ENCODE data around the gene CMC2. TPM values are rescaled to one million over a fixed set of nuclear protein-coding genes. Genes with fewer than 3 reads are reported as not detected.

Gene CMC2
- total and polyA plus RNA-seq, 10 of the 15 experiments (the other 5 are each of a cell fraction or from before 2014, with no cell fraction given) = 62.8 to 251 (median 157) TPM

DNA sequence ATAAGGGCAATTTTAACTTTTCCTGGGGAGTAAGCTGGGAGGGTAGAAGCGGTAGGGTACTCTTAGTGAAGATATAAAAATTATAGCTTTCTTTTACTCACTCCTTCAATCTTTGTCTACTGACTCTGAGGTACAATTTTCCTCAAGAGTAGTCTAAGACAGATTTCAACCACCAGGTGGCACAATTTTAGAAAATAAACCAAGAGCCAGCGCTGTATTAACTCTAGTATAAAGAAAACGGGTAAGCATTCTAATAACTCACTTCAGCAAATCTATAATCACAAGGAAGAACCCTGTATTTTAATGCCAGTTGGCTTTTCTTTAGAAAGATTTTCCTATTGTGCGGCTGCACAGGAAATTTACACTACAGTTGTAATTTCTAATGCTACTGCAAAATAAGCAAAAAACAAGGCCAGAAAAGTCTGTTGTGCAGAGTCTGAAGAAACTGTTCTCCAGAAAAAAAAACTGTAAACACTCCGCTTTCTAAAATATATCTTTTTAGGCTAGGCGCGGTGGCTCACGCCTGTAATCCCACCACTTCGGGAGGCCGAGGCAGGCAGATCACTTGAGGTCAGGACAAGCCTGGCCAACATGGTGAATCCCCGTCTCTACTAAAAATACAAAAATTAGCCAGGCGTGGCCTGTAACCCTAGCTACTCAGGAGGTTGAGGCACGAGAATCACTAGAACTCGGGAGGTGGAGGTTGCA lies 1.9 kb downstream of the CMC2 start (continued):
- TF ChIP-seq, protein P1, sequence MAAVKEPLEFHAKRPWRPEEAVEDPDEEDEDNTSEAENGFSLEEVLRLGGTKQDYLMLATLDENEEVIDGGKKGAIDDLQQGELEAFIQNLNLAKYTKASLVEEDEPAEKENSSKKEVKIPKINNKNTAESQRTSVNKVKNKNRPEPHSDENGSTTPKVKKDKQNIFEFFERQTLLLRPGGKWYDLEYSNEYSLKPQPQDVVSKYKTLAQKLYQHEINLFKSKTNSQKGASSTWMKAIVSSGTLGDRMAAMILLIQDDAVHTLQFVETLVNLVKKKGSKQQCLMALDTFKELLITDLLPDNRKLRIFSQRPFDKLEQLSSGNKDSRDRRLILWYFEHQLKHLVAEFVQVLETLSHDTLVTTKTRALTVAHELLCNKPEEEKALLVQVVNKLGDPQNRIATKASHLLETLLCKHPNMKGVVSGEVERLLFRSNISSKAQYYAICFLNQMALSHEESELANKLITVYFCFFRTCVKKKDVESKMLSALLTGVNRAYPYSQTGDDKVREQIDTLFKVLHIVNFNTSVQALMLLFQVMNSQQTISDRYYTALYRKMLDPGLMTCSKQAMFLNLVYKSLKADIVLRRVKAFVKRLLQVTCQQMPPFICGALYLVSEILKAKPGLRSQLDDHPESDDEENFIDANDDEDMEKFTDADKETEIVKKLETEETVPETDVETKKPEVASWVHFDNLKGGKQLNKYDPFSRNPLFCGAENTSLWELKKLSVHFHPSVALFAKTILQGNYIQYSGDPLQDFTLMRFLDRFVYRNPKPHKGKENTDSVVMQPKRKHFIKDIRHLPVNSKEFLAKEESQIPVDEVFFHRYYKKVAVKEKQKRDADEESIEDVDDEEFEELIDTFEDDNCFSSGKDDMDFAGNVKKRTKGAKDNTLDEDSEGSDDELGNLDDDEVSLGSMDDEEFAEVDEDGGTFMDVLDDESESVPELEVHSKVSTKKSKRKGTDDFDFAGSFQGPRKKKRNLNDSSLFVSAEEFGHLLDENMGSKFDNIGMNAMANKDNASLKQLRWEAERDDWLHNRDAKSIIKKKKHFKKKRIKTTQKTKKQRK (IDR thresholded peaks at IDR 0.05; ENCODE audit: low read depth, low read length) = no peak
- TF ChIP-seq SMAD1 (IDR thresholded peaks at IDR 0.05; ENCODE audit: low read depth, partially characterized antibody) (no peak), WRNIP1 (IDR thresholded peaks at IDR 0.05; ENCODE audit: borderline replicate concordance, low read depth, low read length) (no peak), FOXK2 (IDR thresholded peaks at IDR 0.05) (no peak), POLR2A (IDR thresholded peaks at IDR 0.05; ENCODE audit: low read depth, low read length) (no peak), SMARCA5 (IDR thresholded peaks at IDR 0.05) (peak; percentile 56; the same call in 1 of the 2 replicates), CHD4 (IDR thresholded peaks at IDR 0.05) (no peak), CREB1 (IDR thresholded peaks at IDR 0.05; ENCODE audit: low read depth) (no peak), KAT2A (conservative IDR thresholded peaks at IDR 0.05; ENCODE audit: control insufficient read depth, low read depth, low read length) (no peak), BMI1 (IDR thresholded peaks at IDR 0.05; ENCODE audit: borderline replicate concordance) (peak; percentile 52; the same call in 1 of the 2 replicates), EGR1 (IDR thresholded peaks at IDR 0.05; ENCODE audit: borderline replicate concordance in 1 of 2, low read depth in 2 of 2, low read length in 2 of 2) (no peak), JUNB (IDR thresholded peaks at IDR 0.05) (no peak), TBL1XR1 (IDR thresholded peaks at IDR 0.05; ENCODE audit: low read depth, low read length) (no peak)
- TF ChIP-seq, protein P2, sequence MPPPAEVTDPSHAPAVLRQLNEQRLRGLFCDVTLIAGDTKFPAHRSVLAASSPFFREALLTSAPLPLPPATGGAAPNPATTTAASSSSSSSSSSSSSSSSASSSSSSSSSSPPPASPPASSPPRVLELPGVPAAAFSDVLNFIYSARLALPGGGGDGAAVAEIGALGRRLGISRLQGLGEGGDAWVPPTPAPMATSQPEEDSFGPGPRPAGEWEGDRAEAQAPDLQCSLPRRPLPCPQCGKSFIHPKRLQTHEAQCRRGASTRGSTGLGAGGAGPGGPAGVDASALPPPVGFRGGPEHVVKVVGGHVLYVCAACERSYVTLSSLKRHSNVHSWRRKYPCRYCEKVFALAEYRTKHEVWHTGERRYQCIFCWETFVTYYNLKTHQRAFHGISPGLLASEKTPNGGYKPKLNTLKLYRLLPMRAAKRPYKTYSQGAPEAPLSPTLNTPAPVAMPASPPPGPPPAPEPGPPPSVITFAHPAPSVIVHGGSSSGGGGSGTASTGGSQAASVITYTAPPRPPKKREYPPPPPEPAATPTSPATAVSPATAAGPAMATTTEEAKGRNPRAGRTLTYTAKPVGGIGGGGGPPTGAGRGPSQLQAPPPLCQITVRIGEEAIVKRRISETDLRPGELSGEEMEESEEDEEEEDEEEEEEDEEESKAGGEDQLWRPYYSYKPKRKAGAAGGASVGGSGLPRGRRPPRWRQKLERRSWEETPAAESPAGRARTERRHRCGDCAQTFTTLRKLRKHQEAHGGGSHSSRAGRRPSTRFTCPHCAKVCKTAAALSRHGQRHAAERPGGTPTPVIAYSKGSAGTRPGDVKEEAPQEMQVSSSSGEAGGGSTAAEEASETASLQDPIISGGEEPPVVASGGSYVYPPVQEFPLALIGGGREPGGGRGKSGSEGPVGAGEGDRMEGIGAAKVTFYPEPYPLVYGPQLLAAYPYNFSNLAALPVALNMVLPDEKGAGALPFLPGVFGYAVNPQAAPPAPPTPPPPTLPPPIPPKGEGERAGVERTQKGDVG (CRISPR knock-in tag; IDR thresholded peaks at IDR 0.05) = no peak
- TF ChIP-seq, protein P3, sequence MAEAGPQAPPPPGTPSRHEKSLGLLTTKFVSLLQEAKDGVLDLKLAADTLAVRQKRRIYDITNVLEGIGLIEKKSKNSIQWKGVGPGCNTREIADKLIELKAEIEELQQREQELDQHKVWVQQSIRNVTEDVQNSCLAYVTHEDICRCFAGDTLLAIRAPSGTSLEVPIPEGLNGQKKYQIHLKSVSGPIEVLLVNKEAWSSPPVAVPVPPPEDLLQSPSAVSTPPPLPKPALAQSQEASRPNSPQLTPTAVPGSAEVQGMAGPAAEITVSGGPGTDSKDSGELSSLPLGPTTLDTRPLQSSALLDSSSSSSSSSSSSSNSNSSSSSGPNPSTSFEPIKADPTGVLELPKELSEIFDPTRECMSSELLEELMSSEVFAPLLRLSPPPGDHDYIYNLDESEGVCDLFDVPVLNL (IDR thresholded peaks at IDR 0.05; ENCODE audit: low read depth, low read length) = no peak
- TF ChIP-seq, protein P4, sequence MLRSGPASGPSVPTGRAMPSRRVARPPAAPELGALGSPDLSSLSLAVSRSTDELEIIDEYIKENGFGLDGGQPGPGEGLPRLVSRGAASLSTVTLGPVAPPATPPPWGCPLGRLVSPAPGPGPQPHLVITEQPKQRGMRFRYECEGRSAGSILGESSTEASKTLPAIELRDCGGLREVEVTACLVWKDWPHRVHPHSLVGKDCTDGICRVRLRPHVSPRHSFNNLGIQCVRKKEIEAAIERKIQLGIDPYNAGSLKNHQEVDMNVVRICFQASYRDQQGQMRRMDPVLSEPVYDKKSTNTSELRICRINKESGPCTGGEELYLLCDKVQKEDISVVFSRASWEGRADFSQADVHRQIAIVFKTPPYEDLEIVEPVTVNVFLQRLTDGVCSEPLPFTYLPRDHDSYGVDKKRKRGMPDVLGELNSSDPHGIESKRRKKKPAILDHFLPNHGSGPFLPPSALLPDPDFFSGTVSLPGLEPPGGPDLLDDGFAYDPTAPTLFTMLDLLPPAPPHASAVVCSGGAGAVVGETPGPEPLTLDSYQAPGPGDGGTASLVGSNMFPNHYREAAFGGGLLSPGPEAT (IDR thresholded peaks at IDR 0.05; ENCODE audit: low read depth) = 0 out of 2 replicates have a peak, but pooled peaks have one; percentile 10
- TF ChIP-seq, protein P5, sequence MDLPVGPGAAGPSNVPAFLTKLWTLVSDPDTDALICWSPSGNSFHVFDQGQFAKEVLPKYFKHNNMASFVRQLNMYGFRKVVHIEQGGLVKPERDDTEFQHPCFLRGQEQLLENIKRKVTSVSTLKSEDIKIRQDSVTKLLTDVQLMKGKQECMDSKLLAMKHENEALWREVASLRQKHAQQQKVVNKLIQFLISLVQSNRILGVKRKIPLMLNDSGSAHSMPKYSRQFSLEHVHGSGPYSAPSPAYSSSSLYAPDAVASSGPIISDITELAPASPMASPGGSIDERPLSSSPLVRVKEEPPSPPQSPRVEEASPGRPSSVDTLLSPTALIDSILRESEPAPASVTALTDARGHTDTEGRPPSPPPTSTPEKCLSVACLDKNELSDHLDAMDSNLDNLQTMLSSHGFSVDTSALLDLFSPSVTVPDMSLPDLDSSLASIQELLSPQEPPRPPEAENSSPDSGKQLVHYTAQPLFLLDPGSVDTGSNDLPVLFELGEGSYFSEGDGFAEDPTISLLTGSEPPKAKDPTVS (IDR thresholded peaks at IDR 0.05; ENCODE audit: low read depth, low read length) = no peak

All from GM12878 (cell line).